Right lung (tissue), 10 donors: ENCODE results near the gene QTRT2. TPM values are rescaled to one million over a fixed set of nuclear protein-coding genes. Genes with fewer than 3 reads are reported as not detected.
A peak's percentile ranks its signal among the peaks of the same experiment; 100 is the strongest.

Experiments used
- DNase-seq, 2 donors: peaks; one replicate each; pipeline ENCODE4 v3.0.0-alpha.2; 2013
- long read RNA-seq, 8 donors: transcript quantifications; one replicate each; lab custom pipeline, GENCODE V29; 2026
- polyA plus RNA-seq, 5 donors: library from polyadenylated mRNA; unstranded; fragments of 120-200 nt; gene quantifications; one replicate each; pipeline versions ENCODE4 v1.2.1 to v1.2.3, GENCODE V29; 2013; ENCODE audit warnings: inconsistent platforms in 1 of 5, low replicate concordance in 1 of 5; ENCODE audit not compliant: insufficient read length in 5 of 5, insufficient read depth in 1 of 5

Gene QTRT2
- 10 to 100 TPM; 23.5 to 38.4 (median 34.4) TPM for polyA plus RNA-seq
- long read RNA-seq, donor 1, full-length matches to known transcripts, result 5 of 16 reads
- long read RNA-seq, donor 1, partial matches to known transcripts, result 11 of 16 reads
- long read RNA-seq, donor 1, other reads (novel, unspliced or antisense), result 0 of 16 reads
- long read RNA-seq, donor 2, partial matches to known transcripts, result 0 of 2 reads
- long read RNA-seq, donor 2, other reads (novel, unspliced or antisense), result 0 of 2 reads
- long read RNA-seq, donor 3, partial matches to known transcripts, result 18 of 19 reads
- long read RNA-seq, donor 3, other reads (novel, unspliced or antisense), result 0 of 19 reads
- long read RNA-seq, donor 4, full-length matches to known transcripts, result 2 of 2 reads
- long read RNA-seq, donor 4, partial matches to known transcripts, result 0 of 2 reads
- long read RNA-seq, donor 4, other reads (novel, unspliced or antisense), result 0 of 2 reads
- long read RNA-seq, donor 5, partial matches to known transcripts, result 0 of 2 reads
- long read RNA-seq, donor 5, other reads (novel, unspliced or antisense), result 0 of 2 reads
- long read RNA-seq, donor 6, partial matches to known transcripts, result 0 of 3 reads
- long read RNA-seq, donor 6, other reads (novel, unspliced or antisense), result 0 of 3 reads
- long read RNA-seq, donor 7, full-length matches to known transcripts, result 4 of 4 reads
- long read RNA-seq, donor 7, partial matches to known transcripts, result 0 of 4 reads
- long read RNA-seq, donor 7, other reads (novel, unspliced or antisense), result 0 of 4 reads
- long read RNA-seq, donor 8, partial matches to known transcripts, result 0 of 1 reads
- long read RNA-seq, donor 8, other reads (novel, unspliced or antisense), result 0 of 1 reads

DNA sequence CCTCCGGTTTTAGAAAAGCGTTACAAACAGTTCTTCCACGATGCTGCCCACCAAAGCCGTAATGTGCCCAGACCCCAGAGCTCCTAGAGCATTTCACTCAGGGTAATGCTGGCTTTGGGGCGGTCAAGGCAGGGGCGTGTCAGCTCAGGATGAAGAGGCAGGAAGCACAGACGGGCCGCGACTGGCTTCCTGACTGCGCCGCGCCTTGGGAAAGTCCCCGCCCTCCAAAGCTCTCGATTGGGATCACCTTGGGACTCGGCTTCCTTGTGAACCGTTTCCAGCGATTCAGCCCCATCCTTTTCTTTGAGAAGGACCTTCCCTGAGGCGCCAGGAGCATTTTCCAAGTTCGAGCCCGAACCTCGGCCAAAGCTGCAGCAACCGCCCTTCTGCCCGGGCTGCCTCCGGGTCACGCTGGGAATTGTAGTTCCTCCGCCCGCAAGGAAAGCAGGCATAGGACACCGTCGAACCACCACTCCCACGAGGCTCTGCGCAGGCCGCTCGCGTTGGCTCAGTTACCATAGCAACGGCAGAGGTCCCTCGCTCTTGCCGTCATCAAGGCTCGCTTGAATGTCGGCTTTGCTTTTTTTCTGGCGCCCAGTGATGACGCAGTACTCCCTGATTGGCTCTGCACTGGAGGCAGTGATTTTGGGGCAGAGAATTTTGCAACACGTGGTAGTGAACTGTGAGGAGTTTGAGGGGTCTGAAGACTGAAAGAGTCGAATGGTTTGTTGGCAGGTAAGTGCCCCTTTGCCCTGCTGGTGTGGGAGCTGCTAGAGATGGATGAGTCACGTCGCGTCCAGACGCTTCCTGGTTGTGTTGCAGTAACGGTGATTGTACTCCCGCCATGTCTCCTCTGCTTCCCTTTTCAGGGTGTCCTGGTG lies at the start of gene QTRT2, which contains the start of gene CCDC191:
QTRT2 (plus strand) TSS at position 608 of the 881 bp plus-strand sequence. CDS start 8,521 bp downstream, outside the sequence.
CCDC191 (minus strand) TSS at position 397 of the 881 bp plus-strand sequence; CDS start at position 337, 60 bp downstream.
- DNase-seq, result peak; percentile 99

DNA sequence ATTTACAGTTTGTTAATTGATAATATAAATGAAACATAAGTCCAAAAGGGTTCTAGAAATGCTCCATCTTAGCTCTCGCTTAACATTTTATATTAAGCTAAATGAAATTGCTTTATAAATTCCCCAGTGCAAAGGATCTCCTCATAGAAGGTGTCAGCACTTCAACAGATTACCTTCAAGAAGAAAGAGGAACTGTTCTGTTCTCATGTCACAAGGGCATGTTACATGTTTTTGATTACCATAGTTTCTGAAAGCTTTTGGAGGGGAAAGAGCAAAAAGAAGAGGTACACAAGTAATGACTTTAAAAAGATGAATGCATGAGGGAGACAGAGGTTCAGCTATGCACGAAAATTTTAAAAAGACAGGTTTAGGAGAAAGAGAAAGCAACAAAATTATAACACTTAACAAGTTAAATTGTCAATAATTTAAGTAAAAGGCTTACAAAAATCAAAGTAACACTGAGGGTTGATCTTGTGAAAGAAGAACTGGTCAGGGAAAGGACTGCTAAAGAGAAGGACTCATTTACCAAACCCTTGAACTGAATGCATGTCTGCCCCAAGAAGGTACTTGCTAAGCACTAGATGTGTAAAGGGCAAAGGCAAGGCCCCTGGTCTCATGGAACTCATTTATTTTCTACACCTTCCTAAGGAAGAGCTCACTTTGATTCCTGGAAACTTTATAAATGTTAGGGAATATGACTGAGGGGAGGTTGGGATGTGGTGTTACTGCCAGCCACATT lies 45.3 kb upstream of the QTRT2 start:
- no peak for DNase-seq

DNA sequence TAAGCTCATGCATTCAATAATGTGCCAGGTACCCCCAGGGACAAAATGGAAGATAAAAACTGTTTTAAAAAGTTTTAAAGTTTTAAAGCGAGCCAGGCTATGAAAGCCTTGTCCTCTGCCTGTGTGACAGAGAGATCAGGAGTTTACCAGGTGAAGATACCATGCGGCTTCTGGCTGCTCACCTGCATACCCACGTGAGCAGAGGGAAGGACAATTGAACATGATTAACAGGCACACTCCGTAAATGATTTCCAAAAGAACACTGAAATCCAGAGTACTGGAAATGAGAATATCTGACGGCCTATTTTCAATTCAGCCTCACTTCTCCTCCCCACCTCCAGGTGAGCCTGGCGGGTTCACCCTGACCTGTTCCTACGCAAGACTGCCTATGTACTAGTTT lies 42.3 kb upstream of the QTRT2 start:
- no peak for DNase-seq

DNA sequence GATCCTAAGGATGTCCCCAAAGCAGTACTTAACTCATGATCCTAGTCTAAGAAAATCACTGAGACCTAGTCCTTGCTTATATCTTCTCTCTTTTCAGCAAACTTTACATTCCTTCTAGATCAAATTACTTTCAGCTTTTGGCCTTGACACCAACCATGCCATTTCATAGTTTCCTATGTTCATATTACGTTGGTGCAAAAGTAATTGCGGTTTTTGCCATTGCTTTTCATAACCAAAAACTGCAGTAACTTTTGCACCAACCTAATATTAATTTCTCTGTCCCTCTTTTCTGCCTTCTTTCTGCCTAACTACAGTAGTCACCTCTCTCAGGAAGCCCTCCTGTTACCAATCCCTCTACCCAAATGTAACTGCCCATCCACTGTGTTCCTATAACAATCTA lies 37.1 kb upstream of the QTRT2 start:
- DNase-seq, result no peak

DNA sequence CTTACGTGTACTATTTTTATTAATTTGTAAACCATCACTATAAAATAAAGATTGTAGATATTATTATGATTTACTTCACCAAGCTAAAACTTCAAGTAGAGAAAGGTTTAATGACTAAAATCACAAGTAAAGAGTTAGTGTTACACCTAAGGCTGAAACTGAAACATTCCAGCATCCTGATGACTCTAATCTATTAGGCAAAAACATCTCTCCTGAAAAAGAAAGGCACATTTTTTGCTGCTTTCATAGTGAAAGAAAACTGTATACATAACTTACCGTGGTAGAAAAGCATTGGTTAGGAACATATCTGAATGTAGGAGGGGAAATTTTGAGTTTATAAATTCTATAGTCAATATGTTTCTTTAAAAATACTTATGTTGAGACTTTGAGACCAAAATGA lies 35.6 kb upstream of the QTRT2 start:
- no peak for DNase-seq

DNA sequence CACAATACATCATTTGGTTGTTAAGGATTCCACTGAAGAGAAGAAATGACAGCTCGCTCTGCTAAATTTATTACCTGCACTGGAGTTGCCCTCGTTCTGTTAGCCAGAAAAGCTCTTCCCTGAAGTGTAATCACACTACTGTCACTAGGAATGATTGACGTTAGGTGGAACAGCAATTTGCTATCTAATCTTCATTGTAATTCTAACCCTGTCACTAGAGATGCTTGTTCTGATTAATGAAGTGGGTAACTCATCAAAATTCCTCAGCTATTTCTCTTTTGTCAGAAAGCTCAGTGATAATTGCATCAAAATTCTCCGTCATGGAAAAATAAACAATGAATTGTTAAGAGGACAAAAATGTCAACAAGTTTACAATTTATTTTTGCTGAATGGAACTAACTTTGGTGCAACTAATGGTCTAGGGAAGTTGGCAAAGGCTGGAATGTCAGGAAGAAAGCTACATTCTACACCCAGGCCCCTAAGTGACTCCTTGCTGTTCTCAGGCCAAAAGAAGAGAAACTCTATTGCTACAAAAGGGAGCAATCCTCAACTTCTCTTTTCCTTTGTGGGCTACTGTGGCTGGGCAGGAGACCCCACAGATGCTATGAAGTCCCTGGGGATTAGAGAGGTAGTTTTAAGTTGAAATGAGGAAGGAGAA lies 34.3 kb upstream of the QTRT2 start:
- no peak for DNase-seq

DNA sequence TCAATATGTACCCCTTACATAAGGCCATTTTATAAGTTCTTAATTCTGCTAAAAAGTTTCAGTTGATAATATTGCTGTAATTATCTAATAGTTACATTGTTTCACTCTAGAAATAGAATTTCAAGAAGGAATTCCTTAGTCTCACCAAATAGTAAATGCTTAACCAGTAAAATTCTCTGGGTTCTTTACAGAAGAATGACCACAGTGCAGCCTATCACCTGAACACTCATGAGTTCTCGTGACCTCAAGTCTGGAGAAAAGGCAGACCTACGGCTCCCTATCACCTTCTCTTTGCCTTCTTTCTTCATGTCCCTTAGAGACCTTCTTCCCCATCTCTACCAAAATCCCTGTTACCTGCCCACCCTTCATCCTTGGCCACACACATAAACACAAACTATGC lies 31.1 kb upstream of the QTRT2 start:
- no peak for DNase-seq

DNA sequence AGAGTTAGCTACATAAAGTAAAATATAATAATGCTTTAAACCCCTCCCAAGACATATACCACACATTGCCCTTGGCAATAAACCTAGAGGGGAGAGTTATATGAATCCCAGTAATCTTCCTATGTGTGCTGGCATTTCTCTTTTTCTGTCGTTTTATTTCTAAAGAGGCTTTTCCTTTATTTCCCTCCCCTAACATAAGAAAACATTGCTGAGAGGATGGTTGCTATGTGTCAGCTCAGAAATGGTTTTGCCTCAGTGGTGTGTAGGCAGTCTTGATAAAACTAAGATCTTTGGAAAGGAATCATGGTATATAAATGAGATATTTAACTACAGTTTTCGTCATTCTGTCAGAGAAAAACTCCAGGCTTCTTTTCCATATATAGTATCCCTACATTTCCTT lies 30.2 kb upstream of the QTRT2 start:
- DNase-seq, result no peak

DNA sequence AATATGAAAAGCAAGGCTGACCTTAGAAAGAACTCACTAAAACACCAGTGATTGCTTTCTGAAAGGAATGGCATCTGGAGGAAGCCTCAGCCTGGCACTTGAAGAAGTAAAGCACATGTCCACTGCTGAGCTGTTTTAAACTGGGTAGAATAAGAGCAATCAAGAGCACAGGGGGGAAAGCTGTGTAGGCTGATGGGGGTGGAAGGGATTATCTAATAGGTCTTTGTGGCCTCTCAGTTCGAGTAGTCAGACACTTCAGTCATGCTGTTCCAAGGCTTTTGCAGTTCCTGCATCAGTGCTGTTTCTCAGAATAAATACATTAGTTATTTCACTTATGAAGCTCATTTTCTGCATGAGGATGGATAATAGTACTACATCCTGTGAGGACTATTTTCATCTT lies 22.8 kb upstream of the QTRT2 start:
- no peak for DNase-seq

DNA sequence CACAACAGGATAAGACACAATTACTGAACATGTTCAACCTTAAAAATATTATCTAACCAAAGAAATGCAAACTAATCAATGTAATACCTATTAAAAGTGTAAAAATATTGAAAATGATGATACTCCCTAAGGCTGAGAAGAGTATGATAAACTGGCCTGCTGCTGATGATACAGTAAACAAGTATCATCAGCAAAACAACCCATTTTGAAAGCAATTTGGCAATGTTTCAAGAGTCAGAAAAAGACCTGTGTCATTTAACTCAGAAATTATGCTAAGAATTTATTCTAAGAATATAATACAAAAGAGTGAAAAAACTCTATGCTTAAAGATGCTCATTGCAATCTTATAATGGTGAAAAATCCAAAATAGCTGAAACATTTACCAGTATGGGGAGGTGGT lies 22.3 kb upstream of the QTRT2 start:
- DNase-seq, result no peak

DNA sequence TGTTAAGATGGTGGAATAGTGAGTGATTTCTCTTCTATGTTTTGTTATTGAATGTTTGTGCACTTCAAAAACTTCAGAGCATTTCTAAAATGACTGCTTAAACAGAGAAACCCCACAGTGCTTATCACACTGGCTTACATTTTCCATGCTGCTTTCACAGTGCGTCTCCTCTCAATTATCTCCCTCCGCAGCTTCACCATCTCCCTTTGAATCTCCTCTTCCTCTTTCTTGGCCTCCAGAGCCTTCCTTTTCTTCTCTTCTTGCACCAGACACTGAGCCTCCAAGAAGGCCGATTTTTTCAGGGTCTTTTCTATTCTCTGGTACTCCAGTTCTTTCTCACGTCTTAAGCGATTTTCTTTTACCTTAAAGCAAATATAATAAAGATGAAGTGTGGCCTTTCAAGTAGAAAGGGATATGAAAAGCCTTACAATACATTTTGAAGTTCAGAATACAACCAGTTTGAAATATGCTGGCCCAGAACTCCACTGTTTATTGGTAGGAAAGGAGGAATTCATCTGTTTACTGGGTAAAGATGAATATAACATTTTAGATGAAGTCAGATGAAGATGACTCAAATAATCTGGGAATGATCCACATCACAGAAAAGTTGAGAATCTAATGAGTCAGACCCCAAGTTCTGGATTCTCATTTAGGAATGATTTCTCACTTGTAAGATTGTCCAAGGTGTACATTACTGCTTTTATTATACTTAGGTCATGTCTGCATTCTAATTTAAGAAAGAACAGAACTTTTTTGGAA lies 21.6 kb upstream of the QTRT2 start:
- DNase-seq, result no peak

DNA sequence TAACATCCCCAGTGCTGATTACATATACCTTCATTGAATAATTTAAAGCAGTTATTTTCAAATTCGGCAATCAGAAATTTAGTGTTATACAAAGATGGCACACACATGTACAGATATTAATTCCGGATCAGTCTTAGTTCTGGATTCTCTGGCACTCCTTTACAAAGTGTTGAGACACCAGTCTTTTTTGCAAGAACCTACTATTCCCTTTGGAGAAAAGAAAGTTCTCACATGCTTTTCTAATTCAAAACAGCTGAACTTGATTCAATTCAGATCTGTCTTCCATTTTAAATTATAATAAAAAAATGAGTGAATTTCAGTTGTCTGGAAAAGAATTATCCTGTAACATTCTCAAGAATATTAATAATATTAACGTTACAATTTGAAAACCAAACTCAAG lies 20.6 kb upstream of the QTRT2 start:
- no peak for DNase-seq

DNA sequence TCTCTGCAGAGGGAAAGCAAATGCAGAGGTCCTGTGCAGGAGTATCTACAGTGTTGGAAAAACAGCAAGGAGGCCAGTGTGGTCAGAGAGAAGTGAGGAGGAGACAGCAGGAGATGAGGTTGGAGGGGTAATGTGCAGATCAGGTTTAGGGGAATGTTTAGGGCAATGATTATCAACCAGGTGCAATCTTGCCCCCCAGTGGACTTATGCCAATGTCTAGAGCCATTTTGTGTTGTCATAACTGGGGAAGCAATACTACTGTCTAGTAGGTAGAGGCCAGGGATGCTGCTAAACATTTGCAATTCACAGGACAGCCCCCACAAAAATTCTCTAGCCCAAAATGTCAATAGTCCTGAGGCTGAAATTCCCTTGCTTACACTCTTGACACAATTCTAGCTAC lies 13.3 kb upstream of the QTRT2 start:
- DNase-seq, result no peak

DNA sequence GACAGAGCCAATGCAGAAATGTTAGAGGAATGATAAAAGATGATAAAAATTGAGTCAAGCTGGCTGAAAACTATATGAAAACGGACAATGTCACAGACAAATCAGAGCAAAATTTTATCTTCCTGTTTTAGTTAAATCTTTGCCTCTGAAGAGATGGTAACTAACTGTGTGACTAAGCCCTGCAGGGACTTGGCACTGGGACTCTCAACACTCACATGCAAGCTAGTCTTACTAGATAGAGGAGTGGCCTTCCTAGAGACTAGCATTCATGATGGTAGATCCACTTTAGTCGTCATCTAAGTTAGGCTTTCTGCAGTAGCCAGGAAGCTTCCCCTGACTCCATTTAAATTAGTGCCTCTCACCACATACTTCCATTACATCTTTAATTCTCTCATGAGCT lies 4.3 kb upstream of the QTRT2 start:
- DNase-seq, result no peak

DNA sequence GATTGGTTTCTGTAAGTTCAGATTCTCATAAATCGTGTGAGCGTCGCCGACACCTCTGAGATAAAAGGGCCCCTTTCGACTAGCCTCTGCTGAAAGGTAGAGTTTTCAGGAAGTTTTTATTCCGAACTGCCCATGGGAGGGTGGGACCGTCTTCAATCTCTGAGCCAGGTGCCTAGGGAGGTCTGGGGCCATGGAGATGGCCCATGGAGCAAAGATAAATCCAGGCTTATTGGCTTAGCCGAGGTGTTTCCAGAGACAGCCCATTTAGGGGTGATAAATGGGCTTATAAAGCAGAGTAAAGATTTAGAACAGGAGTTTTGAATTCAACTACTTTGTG lies 442 bp downstream of the QTRT2 start:
- DNase-seq, result no peak

DNA sequence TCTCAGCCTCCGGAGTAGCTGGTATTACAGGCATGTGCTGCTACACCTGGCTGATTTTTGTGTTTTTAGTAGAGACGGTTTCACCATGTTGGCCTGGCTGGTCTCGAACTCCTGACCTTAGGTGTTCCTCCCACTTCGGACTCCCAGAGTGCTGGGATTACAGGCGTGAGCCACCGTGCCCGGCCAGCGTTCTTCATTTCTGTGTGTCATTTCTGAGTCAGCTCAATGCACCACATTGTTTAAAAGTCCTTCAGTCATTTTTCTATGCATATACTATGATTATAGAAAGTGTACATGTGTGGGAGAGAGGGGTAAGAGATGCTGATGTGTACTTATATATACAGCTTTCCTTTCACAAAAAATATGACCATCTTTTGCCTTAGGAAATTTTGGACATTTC lies 2.1 kb downstream of the QTRT2 start:
- DNase-seq, result no peak

DNA sequence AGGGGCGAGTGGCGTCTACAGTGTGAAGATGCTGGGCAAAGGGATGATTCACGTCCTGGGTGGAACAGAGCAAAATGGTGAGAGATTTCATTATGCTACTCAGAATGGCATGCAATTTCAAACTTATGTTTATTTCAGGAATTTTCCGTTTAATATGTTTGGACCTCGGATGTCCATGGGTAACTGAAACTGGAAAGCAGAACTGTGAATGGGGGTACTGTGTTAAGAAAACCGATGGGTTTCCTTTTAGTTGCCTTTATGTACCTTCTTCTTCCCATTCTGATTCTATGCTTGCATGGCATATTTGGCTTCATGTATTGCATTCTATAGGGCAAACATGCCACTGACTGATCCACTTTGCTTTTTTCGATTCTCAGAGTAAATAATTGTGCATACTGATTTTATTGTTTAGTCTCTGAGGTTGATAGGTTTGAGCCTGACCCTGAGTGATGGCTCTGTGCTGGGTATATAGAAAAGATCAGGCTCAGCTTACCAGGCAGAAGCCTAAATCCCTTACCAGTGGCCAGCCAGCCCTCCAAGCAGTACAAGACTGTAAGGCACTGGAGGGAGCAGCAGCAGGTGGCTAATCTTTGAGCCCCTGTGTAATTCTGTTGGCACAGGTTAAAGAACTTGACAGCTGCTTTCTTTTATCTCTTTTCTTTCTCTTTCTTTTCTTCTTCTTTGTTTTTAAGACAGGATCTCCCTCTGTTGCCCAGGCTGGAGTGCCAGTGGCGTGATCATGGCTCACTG lies 4.5 kb downstream of the QTRT2 start:
- DNase-seq, result no peak

DNA sequence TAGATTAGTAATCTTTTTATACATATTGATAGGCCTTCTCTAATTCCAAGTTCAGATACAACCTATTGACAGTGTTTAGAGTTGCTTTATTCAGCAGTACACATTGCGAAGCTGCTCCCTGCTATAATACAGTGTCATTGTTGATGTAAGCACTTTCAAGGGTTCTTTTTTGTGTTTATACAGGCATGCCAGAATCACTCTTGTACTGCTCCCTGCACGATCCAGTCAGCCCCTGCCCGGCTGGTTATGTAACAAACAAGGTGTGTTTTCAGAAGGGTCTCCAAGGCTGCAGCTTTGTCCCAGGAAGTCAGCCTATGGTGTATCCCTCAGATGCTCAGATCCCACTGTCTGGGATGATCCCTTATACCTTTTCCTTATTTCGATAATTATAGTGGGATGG lies 11.3 kb downstream of the QTRT2 start:
- no peak for DNase-seq

DNA sequence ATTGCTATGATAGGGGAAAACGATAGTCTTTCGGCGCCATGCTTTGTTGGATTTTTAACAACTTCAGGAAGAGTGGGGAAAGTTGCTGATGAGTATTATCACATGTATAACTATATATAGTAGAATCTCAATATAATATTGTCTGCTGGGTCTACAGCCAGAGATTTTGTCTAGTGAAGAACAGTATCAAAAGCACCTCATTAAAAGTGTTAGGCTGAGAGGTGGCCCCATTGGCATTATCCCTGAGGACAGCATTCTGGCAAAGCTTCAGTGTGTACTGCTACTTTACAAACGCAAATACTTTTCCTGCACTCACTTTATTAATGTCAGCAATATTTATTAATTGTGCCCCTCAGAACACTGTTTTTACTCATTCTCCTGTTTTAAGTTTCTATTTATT lies 11.8 kb downstream of the QTRT2 start:
- DNase-seq, result peak in 1 of 2 donors; percentile 25
